Endothelial cell (in vitro differentiated cells): Measurements from ENCODE around the gene PRKACA. TPM values are rescaled to one million over a fixed set of nuclear protein-coding genes. Genes with fewer than 3 reads are reported as not detected.

Experiments used
- DNase-seq: peaks from one replicate; pipeline ENCODE4 v3.0.0; 2021; ENCODE audit warnings: low spot score
- H3K27ac Mint-ChIP-seq: one replicate; pipeline ENCODE4 v1.8.0; 2021; ENCODE audit warnings: mixed read lengths, inconsistent platforms; ENCODE audit not compliant: unreplicated experiment
- H3K27me3 Mint-ChIP-seq: one replicate; pipeline ENCODE4 v1.8.0; 2021; ENCODE audit warnings: mild to moderate bottlenecking, moderate library complexity, mixed read lengths, inconsistent platforms; ENCODE audit not compliant: unreplicated experiment
- H3K36me3 Mint-ChIP-seq: one replicate; pipeline ENCODE4 v1.8.0; 2021; ENCODE audit warnings: mild to moderate bottlenecking, low read depth, mixed read lengths, inconsistent platforms; ENCODE audit not compliant: unreplicated experiment
- H3K4me1 Mint-ChIP-seq: one replicate; pipeline ENCODE4 v1.8.0; 2021; ENCODE audit warnings: mild to moderate bottlenecking, mixed read lengths, inconsistent platforms; ENCODE audit not compliant: unreplicated experiment
- H3K4me3 Mint-ChIP-seq: one replicate; pipeline ENCODE4 v1.8.0; 2021; ENCODE audit warnings: mild to moderate bottlenecking, mixed read lengths, inconsistent platforms; ENCODE audit not compliant: unreplicated experiment
- H3K9me3 Mint-ChIP-seq: one replicate; pipeline ENCODE4 v1.8.0; 2021; ENCODE audit warnings: mixed read lengths, inconsistent platforms; ENCODE audit not compliant: unreplicated experiment
- CTCF ChIP-seq: fragments of 200-600 bp; sonication (generic); IDR thresholded peaks from one replicate; pipeline ENCODE4 v1.5.0; 2021; ENCODE audit warnings: antibody characterized with exemption; ENCODE audit not compliant: unreplicated experiment
- total RNA-seq: library from RNA; stranded (reverse); fragmentation: NEBNext Ultra II Directional; extraction: Animal tissue kit (Norgen Biotek cat#: 25700); gene quantifications from one replicate; pipeline ENCODE4 v1.2.1, GENCODE V29; 2021; ENCODE audit not compliant: unreplicated experiment

The PRKACA gene
- total RNA-seq, 1 donor from 2014 or later = 122 TPM

- H3K4me3 Mint-ChIP-seq = peak within 1 kb of the TSS; percentile 95
Observed at GRCh38 chr19:14090509-14091080, 27.0 kb downstream of the PRKACA start, which contains the start of gene SAMD1. Gene SAMD1 (minus strand): TSS chr19:14090751.

GRCh38 chr19:14089662-14090508 lies 27.7 kb downstream of the PRKACA start:
- H3K27me3 Mint-ChIP-seq = peaks cover 21% of the 10 kb centered on the region

More at GRCh38 chr19:14090509-14091080, 27.0 kb downstream of the PRKACA start, which contains the start of gene SAMD1:
- H3K27me3 Mint-ChIP-seq = peaks cover 21% of the 10 kb centered on the region
- peaks cover 5% of the 10 kb centered on the region for H3K4me1 Mint-ChIP-seq
- H3K36me3 Mint-ChIP-seq = peaks cover 16% of the 10 kb centered on the region
- peak within 1 kb of the TSS; percentile 90 for H3K27ac Mint-ChIP-seq
- peaks cover 3% of the 10 kb centered on the region for H3K9me3 Mint-ChIP-seq
- peak; percentile 69 for DNase-seq
- no peak for TF ChIP-seq CTCF

GRCh38 chr19:14089412-14089661 lies 28.2 kb downstream of the PRKACA start:
- peak; percentile 14 for TF ChIP-seq CTCF
- Mint-ChIP-seq H3K4me1 (peaks cover 5% of the 10 kb centered on the region), H3K36me3 (peaks cover 12% of the 10 kb centered on the region), H3K27me3 (peaks cover 19% of the 10 kb centered on the region), H3K9me3 (no peaks in the 10 kb centered on the region), H3K27ac (peak overlapping the region; percentile 67), H3K4me3 (peak overlapping the region; percentile 87)
- no peak for DNase-seq

More at GRCh38 chr19:14089662-14090508, 27.7 kb downstream of the PRKACA start:
- Mint-ChIP-seq H3K4me3 (peak overlapping the region; percentile 92), H3K36me3 (peaks cover 16% of the 10 kb centered on the region), H3K4me1 (peaks cover 5% of the 10 kb centered on the region), H3K9me3 (peaks cover 3% of the 10 kb centered on the region), H3K27ac (no peak overlapping the region)
- peak; percentile 57 for DNase-seq
- peak; percentile 9 for TF ChIP-seq CTCF

GRCh38 chr19:14088634-14089411 lies 28.7 kb downstream of the PRKACA start:
- H3K36me3 Mint-ChIP-seq = peaks cover 12% of the 10 kb centered on the region
- peak overlapping the region; percentile 67 for H3K27ac Mint-ChIP-seq
- peaks cover 17% of the 10 kb centered on the region for H3K27me3 Mint-ChIP-seq
- H3K4me3 Mint-ChIP-seq = peak overlapping the region; percentile 87
- H3K9me3 Mint-ChIP-seq = no peaks in the 10 kb centered on the region
- H3K4me1 Mint-ChIP-seq = peaks cover 5% of the 10 kb centered on the region
- no peak for TF ChIP-seq CTCF
- DNase-seq = no peak
